Keratinocyte (primary cell): ENCODE measurements around the gene CGB2. TPM values are rescaled to one million over a fixed set of nuclear protein-coding genes. Genes with fewer than 3 reads are reported as not detected.
"Not testable (repeated sequence)": the region's sequence is repeated elsewhere in the genome, so short reads cannot be mapped to it uniquely, and the experiment has no call there.

ENCODE experiments used
- DNase-seq: peaks from one replicate; pipeline ENCODE4 v3.0.0-alpha.2; 2011; ENCODE audit warnings: low read depth, missing footprints, low spot score
- FAIRE-seq: peaks from 2 replicates; lab custom pipeline; 2011; peaks lifted over from hg19 to GRCh38; lab: Jason Lieb, UNC
- H2AFZ ChIP-seq: 2 replicates; pipeline ENCODE4 v1.6.0; 2012; ENCODE audit warnings: low read length, control low read depth, inconsistent platforms; ENCODE audit not compliant: control insufficient read depth
- H3K27ac ChIP-seq: 2 replicates; pipeline ENCODE4 v1.5.1; 2011; ENCODE audit warnings: low read length; ENCODE audit not compliant: control insufficient read depth, insufficient read depth
- H3K27me3 ChIP-seq: 3 replicates; pipeline ENCODE4 v1.6.0; 2011; ENCODE audit warnings: low read length; ENCODE audit not compliant: control insufficient read depth, insufficient read depth; ENCODE audit errors: extremely low read depth
- H3K36me3 ChIP-seq, 2 experiments: 2 replicates in 1 of 2; 3 replicates in 1 of 2; pipeline ENCODE4 v1.5.1; 2011; ENCODE audit warnings: low read length in 2 of 2, mild to moderate bottlenecking in 1 of 2; ENCODE audit not compliant: control insufficient read depth in 2 of 2, insufficient read depth in 2 of 2; ENCODE audit errors: extremely low read depth in 1 of 2
- H3K4me1 ChIP-seq: 3 replicates; pipeline ENCODE4 v1.5.1; 2011; ENCODE audit warnings: low read length; ENCODE audit not compliant: control insufficient read depth, insufficient read depth; ENCODE audit errors: extremely low read depth
- H3K4me2 ChIP-seq: 3 replicates; pipeline ENCODE4 v1.6.0; 2011; ENCODE audit warnings: low read depth, low read length; ENCODE audit not compliant: control insufficient read depth, insufficient read depth; ENCODE audit errors: extremely low read depth
- H3K4me3 ChIP-seq, 3 experiments: fragments of 200-600 bp in 1 of 3; sonication (generic) in 1 of 3; 2 replicates in 2 of 3; 3 replicates in 1 of 3; pipeline ENCODE4 v1.5.1; 2011 to 2016; ENCODE audit warnings: low read length in 3 of 3, mild to moderate bottlenecking in 3 of 3, control low read depth in 2 of 3, inconsistent platforms in 1 of 3, low read depth in 1 of 3, mixed read lengths in 1 of 3, mixed run types in 1 of 3, moderate library complexity in 1 of 3; ENCODE audit not compliant: control insufficient read depth in 2 of 3, insufficient read depth in 2 of 3; ENCODE audit errors: extremely low read depth in 1 of 3
- H3K79me2 ChIP-seq: 2 replicates; pipeline ENCODE4 v1.6.0; 2012; ENCODE audit warnings: low read length; ENCODE audit not compliant: control insufficient read depth, insufficient read depth
- H3K9ac ChIP-seq: 3 replicates; pipeline ENCODE4 v1.6.0; 2011; ENCODE audit warnings: low read length; ENCODE audit not compliant: control insufficient read depth, insufficient read depth; ENCODE audit errors: extremely low read depth
- H3K9me1 ChIP-seq: 3 replicates; pipeline ENCODE4 v1.6.0; 2011; ENCODE audit warnings: low read length; ENCODE audit not compliant: control insufficient read depth, insufficient read depth; ENCODE audit errors: extremely low read depth
- H3K9me3 ChIP-seq: 2 replicates; pipeline ENCODE4 v1.5.1; 2012; ENCODE audit warnings: low read depth, low read length; ENCODE audit not compliant: control insufficient read depth
- H4K20me1 ChIP-seq: 3 replicates; pipeline ENCODE4 v1.6.0; 2011; ENCODE audit warnings: low read length; ENCODE audit not compliant: control insufficient read depth, insufficient read depth; ENCODE audit errors: extremely low read depth
- CTCF ChIP-seq, 3 experiments: IDR thresholded peaks in 1 of 3; conservative IDR thresholded peaks in 1 of 3; optimal IDR thresholded peaks in 1 of 3; 2 replicates in 2 of 3; 3 replicates in 1 of 3; pipeline versions ENCODE3 to v1.5.1; 2011; ENCODE audit warnings: low read length in 3 of 3, mild to moderate bottlenecking in 3 of 3, moderate library complexity in 2 of 3, control low read depth in 1 of 3, inconsistent platforms in 1 of 3; ENCODE audit not compliant: insufficient read depth in 2 of 3; ENCODE audit errors: extremely low read depth in 1 of 3
- EZH2 ChIP-seq: IDR thresholded peaks from one replicate; pipeline ENCODE4 v1.6.1; 2012; ENCODE audit warnings: inconsistent platforms, mild to moderate bottlenecking, low read length, moderate library complexity
- dilution Hi-C: fragments of 300-500 bp; cut with MboI; formaldehyde crosslinking; loops from one replicate; pipeline ENCODE4 v1.7.0; 2020; ENCODE audit warnings: low sequenced_read_pairs; ENCODE audit not compliant: extremely low pct_ligation_motif_present
- polyA plus RNA-seq, 5 experiments: library from polyadenylated mRNA; depleted of rRNA in 3 of 5; stranded (reverse) in 3 of 5; stranded (forward) in 1 of 5; unstranded in 1 of 5; fragments of >200 nt; gene quantifications; 1 replicate in 1 of 5; 2 replicates in 3 of 5; 3 replicates in 1 of 5; pipeline versions ENCODE4 v1.2.1 to v1.2.3, GENCODE V29; 2011 to 2012; ENCODE audit warnings: missing spikeins in 2 of 5, low read depth in 1 of 5, low replicate concordance in 1 of 5

The CGB2 gene
- polyA plus RNA-seq, 1 donor (not counting 4 experiments of a cell fraction or from before 2014, with no cell fraction given): not detected

DNA sequence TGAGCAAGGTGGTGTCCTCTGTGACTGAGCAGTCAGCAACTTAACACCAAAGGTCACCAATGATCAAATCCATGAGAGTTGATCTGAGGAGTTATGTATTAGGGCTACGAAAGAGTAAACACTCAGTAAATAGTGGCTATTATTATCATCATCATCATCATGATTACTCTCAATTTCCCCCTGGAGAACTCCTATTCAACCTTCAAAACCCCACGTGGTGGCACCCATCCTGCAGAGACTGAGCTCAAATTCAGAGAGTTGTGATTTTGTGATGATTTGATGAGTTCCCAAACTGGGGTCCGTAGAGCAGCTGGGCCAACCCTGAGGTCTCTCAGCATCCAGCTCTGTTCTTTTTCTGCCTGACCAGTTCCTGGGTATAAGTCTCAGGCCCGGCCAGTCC lies 18.1 kb downstream of the CGB2 start:
- H3K9ac ChIP-seq, H3K36me3 ChIP-seq, FAIRE-seq, H3K79me2 ChIP-seq, H4K20me1 ChIP-seq, H3K9me1 ChIP-seq, H3K4me1 ChIP-seq, H3K4me2 ChIP-seq, H2AFZ ChIP-seq, H3K27ac ChIP-seq, H3K9me3 ChIP-seq, dilution Hi-C loops, H3K27me3 ChIP-seq, DNase-seq, H3K4me3 ChIP-seq: not testable (repeated sequence)

- H3K9me1 ChIP-seq, DNase-seq, H3K4me3 ChIP-seq, H2AFZ ChIP-seq, H3K36me3 ChIP-seq, H3K27ac ChIP-seq, H3K9me3 ChIP-seq, H3K9ac ChIP-seq, H3K79me2 ChIP-seq, dilution Hi-C loops, H3K4me2 ChIP-seq, H3K4me1 ChIP-seq, H3K27me3 ChIP-seq, H4K20me1 ChIP-seq: not testable (repeated sequence)
- FAIRE-seq: peak; percentile 20
Measured at GRCh38 chr19:49050376-49051033, 18.8 kb downstream of the CGB2 start.

DNA sequence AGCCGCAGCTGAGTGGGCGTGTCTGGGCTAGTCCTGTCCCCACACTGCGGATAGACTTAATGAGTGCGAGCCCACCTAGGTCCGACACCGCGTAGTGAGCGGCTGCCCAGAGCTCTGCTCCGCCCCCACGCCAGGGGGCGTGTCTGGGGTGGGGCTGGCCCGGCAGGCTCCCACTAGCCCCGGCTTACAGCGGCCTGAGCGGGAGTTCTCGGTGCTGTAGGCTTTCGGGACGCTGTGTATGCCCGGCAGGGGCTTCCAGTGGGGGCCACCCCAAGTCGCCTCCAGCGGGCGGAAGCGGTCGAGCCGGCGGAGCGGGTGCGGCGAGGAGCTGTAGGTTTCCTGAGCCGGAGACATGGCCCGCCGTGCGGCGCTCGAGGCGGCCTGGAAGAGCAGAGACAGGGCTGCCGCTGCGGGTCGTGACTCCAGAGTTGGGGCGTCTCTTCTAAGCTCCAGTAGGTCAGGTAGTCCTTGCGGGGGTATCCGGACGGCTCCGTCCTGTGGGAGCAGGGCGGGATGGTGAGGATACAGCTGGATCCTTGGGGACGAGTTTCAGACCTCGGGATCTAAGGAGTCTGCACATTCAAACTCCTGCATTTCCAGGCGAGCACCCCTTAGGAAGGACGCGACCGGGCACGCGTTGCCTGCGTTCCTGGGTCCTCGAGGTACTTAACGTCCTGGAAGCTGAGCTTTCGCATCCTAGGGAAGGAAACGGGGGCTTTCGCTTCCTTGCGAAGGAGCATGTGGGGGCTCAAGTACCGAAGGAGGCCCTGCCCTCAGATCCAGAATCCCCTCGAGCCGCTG lies 24.6 kb downstream of the CGB2 start:
- Histone ChIP-seq H3K9ac (peak overlapping the region; percentile 79), H3K36me3 (peaks cover 0 to 2% of the 10 kb centered on the region in 2 experiments), H2AFZ (peak overlapping the region; percentile 41), H4K20me1 (no peaks in the 10 kb centered on the region), H3K79me2 (no peaks in the 10 kb centered on the region), H3K9me1 (peaks cover 2% of the 10 kb centered on the region), H3K27me3 (no peaks in the 10 kb centered on the region), H3K9me3 (no peaks in the 10 kb centered on the region), H3K4me2 (peak overlapping the region; percentile 95), H3K27ac (peak overlapping the region; percentile 47), H3K4me3 (peak overlapping the region; percentile 52 to 79 (median 68)), H3K4me1 (peaks cover 14% of the 10 kb centered on the region)
- DNase-seq (no peak), FAIRE-seq (peak; percentile 41)
- TF ChIP-seq CTCF (optimal IDR thresholded peaks at IDR 0.05 in 1 of 3, IDR thresholded peaks at IDR 0.05 in 1 of 3, conservative IDR thresholded peaks at IDR 0.05 in 1 of 3; ENCODE audit: extremely low read depth in 1 of 3, insufficient read depth in 2 of 3, low read length in 3 of 3) (peak in 1 of 3 experiments; percentile 15), EZH2 (no peak)
- dilution Hi-C loops: no loop called here

GRCh38 chr19:49056902-49057596 lies 25.4 kb downstream of the CGB2 start:
- H3K9ac ChIP-seq: peak overlapping the region; percentile 79
- peak overlapping the region; percentile 40 for H3K27ac ChIP-seq
- H3K9me1 ChIP-seq, dilution Hi-C loops, H3K27me3 ChIP-seq, H3K79me2 ChIP-seq, H3K9me3 ChIP-seq, H4K20me1 ChIP-seq, H3K36me3 ChIP-seq, DNase-seq: not testable (repeated sequence)
- peak overlapping the region; percentile 95 for H3K4me2 ChIP-seq
- FAIRE-seq: peak; percentile 61
- peak overlapping the region; percentile 52 to 79 (median 68) for H3K4me3 ChIP-seq
- peak overlapping the region; percentile 41 for H2AFZ ChIP-seq
- peaks cover 14% of the 10 kb centered on the region for H3K4me1 ChIP-seq
